NCI-H2227 (cell line): Measurements from ENCODE around the gene LIMS2.

Experiments used
- DNase-seq: peaks from one replicate; lab custom pipeline; 2025; ENCODE audit not compliant: unreplicated experiment; lab: John Stamatoyannopoulos, UW

LIMS2 gene

GRCh38 chr2:127647242-127648190 lies 27.8 kb downstream of the LIMS2 start:
- DNase-seq = no peak

- no peak for DNase-seq
These were observed 28.7 kb downstream of the LIMS2 start for GRCh38 chr2:127646487-127647241.

GRCh38 chr2:127645395-127646291 lies 29.7 kb downstream of the LIMS2 start, which contains the start of gene GPR17:
GPR17 (plus strand) TSS chr2:127646153; CDS start chr2:127650736, 4,583 bp downstream.
- DNase-seq = peak; percentile 29

- no peak for DNase-seq
These were observed 30.3 kb downstream of the LIMS2 start for GRCh38 chr2:127645026-127645394.

GRCh38 chr2:127644066-127645025 lies 31.0 kb downstream of the LIMS2 start:
- no peak for DNase-seq

GRCh38 chr2:127643439-127644065 lies 31.8 kb downstream of the LIMS2 start:
- DNase-seq = no peak

- no peak for DNase-seq
These were observed 32.5 kb downstream of the LIMS2 start for GRCh38 chr2:127642706-127643438.

DNA sequence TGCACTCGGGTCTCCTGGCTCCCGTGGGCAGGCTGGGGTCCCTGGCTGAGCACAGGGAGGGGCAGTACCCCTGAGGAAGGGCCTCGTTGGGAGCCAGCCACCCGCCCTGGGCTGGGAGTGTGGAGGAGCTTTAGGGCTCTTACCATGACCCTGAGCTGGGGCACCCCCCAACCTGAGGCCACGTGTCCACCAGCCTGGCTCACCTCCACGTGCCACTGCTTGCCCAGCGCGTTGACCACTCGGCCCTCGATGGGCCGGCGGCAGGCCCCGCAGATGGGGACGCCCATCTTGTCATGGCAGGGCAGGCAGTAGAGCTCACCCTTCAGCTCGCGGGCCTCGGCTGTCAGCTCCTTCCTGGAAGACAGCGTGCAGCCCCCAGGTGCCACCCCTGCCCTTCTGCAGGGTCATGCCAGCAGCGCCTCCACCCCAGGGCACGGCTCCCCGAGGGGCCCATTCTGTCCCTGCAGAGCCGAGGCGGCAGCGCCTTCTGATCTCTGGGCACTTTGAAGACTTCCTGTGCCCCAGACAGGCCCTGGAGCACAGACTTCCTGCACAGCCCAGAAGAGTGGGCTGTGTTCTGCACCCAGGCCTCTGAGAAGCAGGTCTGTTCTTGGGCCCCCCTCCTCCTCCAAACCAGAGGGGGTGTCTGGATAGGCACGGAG lies 33.4 kb downstream of the LIMS2 start:
- no peak for DNase-seq

DNA sequence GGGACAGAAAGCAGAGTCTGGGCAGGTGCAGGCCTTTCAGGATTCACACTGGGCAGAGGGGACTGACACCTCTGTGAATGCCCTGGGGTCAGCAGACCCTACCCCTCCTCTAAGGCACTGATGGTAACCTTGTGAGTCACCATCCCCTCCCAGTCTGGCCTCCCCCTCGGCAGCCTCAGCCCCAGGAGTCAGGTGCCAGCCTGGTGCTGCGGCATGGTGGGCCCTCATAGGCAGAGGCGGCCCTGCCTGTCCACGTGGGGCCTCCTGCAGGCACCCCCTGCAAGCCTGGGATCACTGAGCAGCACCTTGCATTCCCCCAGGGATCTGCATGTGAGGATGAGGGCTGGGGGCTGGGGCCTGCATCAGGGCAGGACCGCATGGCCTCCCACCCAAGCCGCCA lies 34.2 kb downstream of the LIMS2 start:
- no peak for DNase-seq

GRCh38 chr2:127640082-127641072 lies 35.0 kb downstream of the LIMS2 start:
- no peak for DNase-seq

- no peak for DNase-seq
These were observed 36.2 kb downstream of the LIMS2 start for GRCh38 chr2:127639111-127639474.

DNA sequence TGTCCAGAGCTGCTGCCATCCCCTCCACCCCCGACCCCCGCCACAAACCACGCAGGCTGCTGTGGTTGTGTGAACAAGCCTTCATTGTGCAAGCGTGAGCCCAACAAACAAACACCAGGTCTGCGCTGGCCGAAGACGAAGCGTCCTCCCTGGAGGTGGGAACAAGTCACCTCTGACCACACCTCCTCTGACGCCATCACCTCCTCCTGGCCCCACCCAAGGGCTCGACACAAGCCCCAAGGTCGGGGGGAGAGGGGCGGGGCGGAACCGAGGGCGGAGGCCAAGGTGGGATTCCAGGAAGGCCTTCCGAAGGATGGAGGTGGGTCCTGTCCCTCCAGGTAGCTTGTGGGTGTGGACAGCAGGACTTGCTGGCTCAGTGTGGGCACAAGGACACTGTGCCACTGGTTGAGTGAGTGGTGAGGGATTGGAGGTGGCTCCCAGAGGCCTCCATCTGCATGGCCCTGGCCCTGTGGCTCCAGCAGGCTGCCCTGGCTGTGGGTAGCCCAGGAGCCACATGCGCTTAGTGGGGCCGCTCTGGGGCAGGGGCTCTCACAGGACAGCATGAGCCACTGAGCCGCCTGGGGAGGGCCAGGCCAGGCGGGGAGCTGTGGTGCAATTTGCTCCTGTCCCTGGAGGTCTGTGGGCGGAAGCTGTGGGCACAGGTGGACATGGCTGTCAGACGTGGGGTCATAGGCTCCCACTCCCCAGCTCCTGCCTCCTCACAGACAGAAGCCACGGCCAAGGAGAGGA lies 36.8 kb downstream of the LIMS2 start:
- no peak for DNase-seq

GRCh38 chr2:127637725-127638252 lies 37.5 kb downstream of the LIMS2 start:
- no peak for DNase-seq

DNA sequence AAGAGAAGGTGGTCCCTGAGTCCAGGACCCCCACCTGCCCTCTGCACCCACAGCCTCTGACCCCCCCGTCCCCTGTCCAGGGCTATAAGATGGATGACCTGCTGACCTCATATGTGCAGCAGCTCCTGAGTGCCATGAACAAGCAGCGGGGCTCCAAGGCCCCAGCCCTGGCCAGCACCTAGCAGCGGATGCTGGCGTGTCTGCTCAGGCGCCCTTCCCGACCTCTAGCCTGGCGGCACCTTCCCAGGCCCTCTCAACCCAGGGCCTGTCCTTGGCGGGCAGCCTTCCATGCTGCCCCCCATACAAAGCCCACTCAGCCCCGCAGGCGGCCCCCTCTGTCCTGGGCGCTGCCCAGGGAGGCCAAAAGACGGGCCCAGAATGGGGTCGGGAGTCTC lies 38.1 kb downstream of the LIMS2 start:
- DNase-seq = no peak

- no peak for DNase-seq
These were observed 38.8 kb downstream of the LIMS2 start for GRCh38 chr2:127636248-127637235.
